HEK293 (cell line): ENCODE measurements around the gene TYW5.

ENCODE experiments used
- CTCF ChIA-PET: fragments of 350-600 bp; formaldehyde crosslinking; extraction: SDS; loops from one replicate; lab custom pipeline; 2021; ENCODE audit warnings: antibody characterized with exemption; lab: Yijun Ruan, JAX
- POLR2A ChIA-PET: fragments of 300-600 bp; formaldehyde crosslinking; extraction: SDS; loops from one replicate; lab custom pipeline; 2020; ENCODE audit warnings: antibody characterized with exemption, inconsistent platforms; lab: Yijun Ruan, JAX
- H3K27ac ChIP-seq: fragments of 200-500 bp; sonication (Bioruptor generic); 2 replicates; pipeline ENCODE4 v1.5.1; 2014; ENCODE audit warnings: low read depth, low read length, control low read depth, inconsistent platforms; ENCODE audit errors: extremely low read depth
- H3K36me3 ChIP-seq, 2 experiments: fragments of 200-500 bp in 1 of 2; sonication (Bioruptor generic) in 1 of 2; 1 replicate in 1 of 2; 2 replicates in 1 of 2; pipeline ENCODE4 v1.5.1; 2014 to 2017; ENCODE audit warnings: inconsistent platforms in 2 of 2, low read length in 2 of 2; ENCODE audit not compliant: control insufficient read depth in 2 of 2, insufficient read depth in 1 of 2
- H3K4me1 ChIP-seq: fragments of 200-500 bp; sonication (Bioruptor generic); 2 replicates; pipeline ENCODE4 v1.5.1; 2014; ENCODE audit warnings: mild to moderate bottlenecking, low read length, inconsistent platforms; ENCODE audit not compliant: control insufficient read depth, insufficient read depth
- H3K4me3 ChIP-seq: 2 replicates; pipeline ENCODE4 v1.5.1; 2011; ENCODE audit warnings: low read depth, mild to moderate bottlenecking, control low read depth, low read length, moderate library complexity
- H3K9me3 ChIP-seq: fragments of 200-500 bp; sonication (Bioruptor generic); 2 replicates; pipeline ENCODE4 v1.5.1; 2014; ENCODE audit warnings: low read depth, low read length, inconsistent platforms; ENCODE audit not compliant: control insufficient read depth, insufficient read depth
- GFI1B ChIP-seq: fragments of 450-650 bp; formaldehyde crosslinking; IDR thresholded peaks from 2 replicates; pipeline ENCODE4 v1.5.1; 2016; ENCODE audit warnings: missing biosample characterization, missing genetic modification characterization
- GLI4 ChIP-seq: fragments of 450-650 bp; formaldehyde crosslinking; IDR thresholded peaks from 2 replicates; pipeline ENCODE4 v1.5.1; 2016; ENCODE audit warnings: missing biosample characterization, missing genetic modification characterization
- KLF9 ChIP-seq: fragments of 450-650 bp; formaldehyde crosslinking; IDR thresholded peaks from 2 replicates; pipeline ENCODE4 v1.5.1; 2016; ENCODE audit warnings: missing biosample characterization, missing genetic modification characterization, low read depth
- PRDM1 ChIP-seq: fragments of 450-650 bp; formaldehyde crosslinking; IDR thresholded peaks from 2 replicates; pipeline ENCODE4; 2016; ENCODE audit warnings: missing biosample characterization, missing genetic modification characterization
- REPIN1 ChIP-seq: fragments of 450-650 bp; formaldehyde crosslinking; IDR thresholded peaks from 2 replicates; pipeline ENCODE4 v1.5.1; 2017; ENCODE audit warnings: missing biosample characterization, missing genetic modification characterization, low read depth
- ZBTB17 ChIP-seq: fragments of 450-650 bp; formaldehyde crosslinking; IDR thresholded peaks from 2 replicates; pipeline ENCODE4 v1.5.1; 2016; ENCODE audit warnings: missing biosample characterization, missing genetic modification characterization
- ZEB2 ChIP-seq: fragments of 450-650 bp; formaldehyde crosslinking; IDR thresholded peaks from 2 replicates; pipeline ENCODE4 v1.5.1; 2016; ENCODE audit warnings: missing biosample characterization, missing genetic modification characterization
- ZFP69B ChIP-seq: fragments of 450-650 bp; formaldehyde crosslinking; IDR thresholded peaks from 2 replicates; pipeline ENCODE4 v1.5.1; 2016; ENCODE audit warnings: missing biosample characterization, missing genetic modification characterization
- ZIC2 ChIP-seq: fragments of 450-650 bp; formaldehyde crosslinking; IDR thresholded peaks from 2 replicates; pipeline ENCODE4 v1.5.1; 2016; ENCODE audit warnings: missing biosample characterization, missing genetic modification characterization
- ZNF133 ChIP-seq: fragments of 450-650 bp; formaldehyde crosslinking; IDR thresholded peaks from 2 replicates; pipeline ENCODE4 v1.5.1; 2016; ENCODE audit warnings: missing biosample characterization, missing genetic modification characterization
- ZNF157 ChIP-seq: fragments of 450-650 bp; formaldehyde crosslinking; IDR thresholded peaks from 2 replicates; pipeline ENCODE4 v1.5.1; 2016; ENCODE audit warnings: missing biosample characterization, missing genetic modification characterization
- ZNF24 ChIP-seq: fragments of 450-650 bp; formaldehyde crosslinking; IDR thresholded peaks from 2 replicates; pipeline ENCODE4 v1.5.1; 2016; ENCODE audit warnings: missing biosample characterization, missing genetic modification characterization
- ZNF416 ChIP-seq: fragments of 450-650 bp; formaldehyde crosslinking; IDR thresholded peaks from 2 replicates; pipeline ENCODE4 v1.5.1; 2016; ENCODE audit warnings: missing biosample characterization, missing genetic modification characterization
- ZNF510 ChIP-seq: fragments of 450-650 bp; formaldehyde crosslinking; IDR thresholded peaks from 2 replicates; pipeline ENCODE4 v1.5.1; 2018; ENCODE audit warnings: mild to moderate bottlenecking, missing genetic modification characterization, missing biosample characterization; ENCODE audit not compliant: insufficient replicate concordance
- ZNF654 ChIP-seq: fragments of 450-650 bp; formaldehyde crosslinking; IDR thresholded peaks from 2 replicates; pipeline ENCODE4 v1.5.1; 2016; ENCODE audit warnings: low read depth, missing biosample characterization, missing genetic modification characterization
- ZNF660 ChIP-seq: fragments of 450-650 bp; IDR thresholded peaks from 2 replicates; pipeline ENCODE4 v1.5.1; 2018; ENCODE audit warnings: missing biosample characterization, mild to moderate bottlenecking, missing genetic modification characterization
- ZNF701 ChIP-seq: fragments of 450-650 bp; formaldehyde crosslinking; IDR thresholded peaks from 2 replicates; pipeline ENCODE4 v1.5.1; 2016; ENCODE audit warnings: missing biosample characterization, missing genetic modification characterization
- ZNF785 ChIP-seq: fragments of 450-650 bp; formaldehyde crosslinking; IDR thresholded peaks from 2 replicates; pipeline ENCODE4 v1.5.1; 2016; ENCODE audit warnings: missing biosample characterization, missing genetic modification characterization
- TF ChIP-seq, protein P1 (sequence below): fragments of 450-650 bp; IDR thresholded peaks from 2 replicates; pipeline ENCODE4 v1.5.1; 2018; ENCODE audit warnings: missing biosample characterization, mild to moderate bottlenecking, missing genetic modification characterization
- TF ChIP-seq, protein P2 (sequence below): fragments of 450-650 bp; formaldehyde crosslinking; IDR thresholded peaks from 2 replicates; pipeline ENCODE4 v1.5.1; 2016; ENCODE audit warnings: missing biosample characterization, missing genetic modification characterization
- TF ChIP-seq, protein P3 (sequence below): fragments of 450-650 bp; formaldehyde crosslinking; IDR thresholded peaks from 2 replicates; pipeline ENCODE4 v1.5.1; 2016; ENCODE audit warnings: missing biosample characterization, missing genetic modification characterization
- TF ChIP-seq, protein P4 (sequence below): fragments of 450-650 bp; IDR thresholded peaks from 2 replicates; pipeline ENCODE4 v1.5.1; 2018; ENCODE audit warnings: missing biosample characterization, missing genetic modification characterization
- TF ChIP-seq, protein P5 (sequence below): fragments of 450-650 bp; formaldehyde crosslinking; IDR thresholded peaks from 2 replicates; pipeline ENCODE4 v1.5.1; 2016; ENCODE audit warnings: missing biosample characterization, missing genetic modification characterization

The TYW5 gene

DNA sequence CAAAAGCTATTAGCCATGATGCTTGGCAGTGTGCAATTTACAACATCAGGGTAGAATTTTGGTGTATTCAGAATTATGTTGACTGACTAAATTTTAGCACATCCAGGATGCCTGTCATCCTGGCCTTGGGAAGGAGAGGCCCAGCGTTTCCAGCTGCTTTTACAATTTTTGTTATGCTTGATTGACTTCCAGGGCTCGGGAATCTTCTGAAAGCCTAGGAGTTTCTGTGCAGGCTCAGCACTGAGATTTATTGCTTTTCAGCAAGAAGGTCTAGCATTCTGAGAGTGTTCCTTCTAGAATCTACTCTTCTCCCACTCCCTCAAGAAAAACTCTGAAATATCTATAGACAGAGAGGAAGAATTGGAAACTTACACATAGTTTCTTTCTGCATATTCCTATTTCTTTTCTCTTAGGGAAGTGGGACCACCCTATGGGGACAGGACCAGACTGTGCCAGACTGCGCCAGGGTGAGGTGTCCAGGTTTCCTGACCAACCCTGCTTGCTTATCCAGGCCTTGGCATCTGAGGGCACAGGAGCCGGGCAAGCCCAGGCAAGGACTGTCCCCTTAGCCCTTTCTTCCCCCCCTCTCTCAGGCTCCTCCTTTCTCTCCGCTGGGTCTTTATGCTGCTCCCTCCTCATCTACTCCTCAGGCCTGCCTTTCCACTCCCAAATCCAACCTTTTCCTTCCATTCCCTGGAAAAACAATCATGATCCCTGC is 27.0 kb upstream of the TYW5 start:
- peaks cover 2% of the 10 kb centered on the region for H3K4me1 ChIP-seq
- no peak overlapping the region for H3K27ac ChIP-seq
- H3K4me3 ChIP-seq = no peak overlapping the region
- TF ChIP-seq, protein P1, sequence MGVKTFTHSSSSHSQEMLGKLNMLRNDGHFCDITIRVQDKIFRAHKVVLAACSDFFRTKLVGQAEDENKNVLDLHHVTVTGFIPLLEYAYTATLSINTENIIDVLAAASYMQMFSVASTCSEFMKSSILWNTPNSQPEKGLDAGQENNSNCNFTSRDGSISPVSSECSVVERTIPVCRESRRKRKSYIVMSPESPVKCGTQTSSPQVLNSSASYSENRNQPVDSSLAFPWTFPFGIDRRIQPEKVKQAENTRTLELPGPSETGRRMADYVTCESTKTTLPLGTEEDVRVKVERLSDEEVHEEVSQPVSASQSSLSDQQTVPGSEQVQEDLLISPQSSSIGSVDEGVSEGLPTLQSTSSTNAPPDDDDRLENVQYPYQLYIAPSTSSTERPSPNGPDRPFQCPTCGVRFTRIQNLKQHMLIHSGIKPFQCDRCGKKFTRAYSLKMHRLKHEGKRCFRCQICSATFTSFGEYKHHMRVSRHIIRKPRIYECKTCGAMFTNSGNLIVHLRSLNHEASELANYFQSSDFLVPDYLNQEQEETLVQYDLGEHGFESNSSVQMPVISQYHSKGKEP (tag by site-specific recombination) = no peak
- TF ChIP-seq, protein P2, sequence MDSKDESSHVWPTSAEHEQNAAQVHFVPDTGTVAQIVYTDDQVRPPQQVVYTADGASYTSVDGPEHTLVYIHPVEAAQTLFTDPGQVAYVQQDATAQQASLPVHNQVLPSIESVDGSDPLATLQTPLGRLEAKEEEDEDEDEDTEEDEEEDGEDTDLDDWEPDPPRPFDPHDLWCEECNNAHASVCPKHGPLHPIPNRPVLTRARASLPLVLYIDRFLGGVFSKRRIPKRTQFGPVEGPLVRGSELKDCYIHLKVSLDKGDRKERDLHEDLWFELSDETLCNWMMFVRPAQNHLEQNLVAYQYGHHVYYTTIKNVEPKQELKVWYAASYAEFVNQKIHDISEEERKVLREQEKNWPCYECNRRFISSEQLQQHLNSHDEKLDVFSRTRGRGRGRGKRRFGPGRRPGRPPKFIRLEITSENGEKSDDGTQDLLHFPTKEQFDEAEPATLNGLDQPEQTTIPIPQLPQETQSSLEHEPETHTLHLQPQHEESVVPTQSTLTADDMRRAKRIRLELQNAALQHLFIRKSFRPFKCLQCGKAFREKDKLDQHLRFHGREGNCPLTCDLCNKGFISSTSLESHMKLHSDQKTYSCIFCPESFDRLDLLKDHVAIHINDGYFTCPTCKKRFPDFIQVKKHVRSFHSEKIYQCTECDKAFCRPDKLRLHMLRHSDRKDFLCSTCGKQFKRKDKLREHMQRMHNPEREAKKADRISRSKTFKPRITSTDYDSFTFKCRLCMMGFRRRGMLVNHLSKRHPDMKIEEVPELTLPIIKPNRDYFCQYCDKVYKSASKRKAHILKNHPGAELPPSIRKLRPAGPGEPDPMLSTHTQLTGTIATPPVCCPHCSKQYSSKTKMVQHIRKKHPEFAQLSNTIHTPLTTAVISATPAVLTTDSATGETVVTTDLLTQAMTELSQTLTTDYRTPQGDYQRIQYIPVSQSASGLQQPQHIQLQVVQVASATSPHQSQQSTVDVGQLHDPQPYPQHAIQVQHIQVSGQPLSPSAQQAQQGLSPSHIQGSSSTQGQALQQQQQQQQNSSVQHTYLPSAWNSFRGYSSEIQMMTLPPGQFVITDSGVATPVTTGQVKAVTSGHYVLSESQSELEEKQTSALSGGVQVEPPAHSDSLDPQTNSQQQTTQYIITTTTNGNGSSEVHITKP (tag by site-specific recombination) = no peak
- TF ChIP-seq, all 188 proteins: peak for 0
- H3K9me3 ChIP-seq = no peaks in the 10 kb centered on the region
- POLR2A ChIA-PET = no interaction called here
- CTCF ChIA-PET = interaction anchor here (0.6 to 0.8 kb wide), 3 partner anchors 489 to 1223 kb away, joined by 3 to 4 read pairs (median 3); no protein-coding TSS in a partner anchor
- H3K36me3 ChIP-seq = no peaks in the 10 kb centered on the region

DNA sequence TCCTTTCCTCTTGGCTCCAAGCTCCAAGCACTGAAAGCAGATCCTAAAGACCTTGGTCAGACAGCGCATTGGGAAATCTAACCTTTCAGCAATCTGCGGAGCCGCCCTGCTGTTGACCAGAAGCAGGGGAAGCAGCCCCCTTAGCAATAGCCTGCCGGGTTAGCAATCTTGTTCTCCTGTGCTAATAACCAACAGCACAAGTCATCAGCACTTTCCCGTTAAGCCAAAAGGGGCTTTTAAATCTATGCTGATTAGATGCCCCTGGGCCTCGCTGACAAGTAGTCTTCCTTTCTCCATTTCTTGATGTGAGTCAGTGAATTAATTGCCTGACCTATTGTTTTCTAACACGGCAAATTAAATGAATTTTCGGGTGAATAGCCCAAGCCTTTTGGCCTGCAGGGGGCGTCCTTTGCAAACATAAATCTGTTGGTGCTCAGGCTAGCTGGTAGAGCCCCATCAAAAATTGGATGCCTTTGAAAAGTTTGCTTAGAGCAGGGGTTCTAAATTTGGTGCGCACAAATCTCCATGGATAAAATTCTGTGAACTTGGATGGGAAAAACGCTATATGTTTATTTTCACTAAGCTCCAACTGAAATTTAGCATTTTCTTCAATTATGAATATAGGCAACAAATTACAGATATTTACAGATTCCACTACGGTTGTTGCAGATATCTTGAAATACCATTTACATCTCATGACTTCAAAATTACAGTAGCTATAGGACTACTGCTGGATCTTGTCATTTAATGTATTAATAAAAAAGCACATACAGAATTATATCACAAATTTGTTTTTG is 24.7 kb upstream of the TYW5 start:
- Histone ChIP-seq H3K36me3 (no peaks in the 10 kb centered on the region; a peak in 1 of 3 replicates), H3K27ac (no peak overlapping the region)
- no peak for TF ChIP-seq REPIN1 (tag by site-specific recombination)
- no peak for TF ChIP-seq ZNF785 (tag by site-specific recombination)
- TF ChIP-seq ZNF157 (tag by site-specific recombination) = no peak
- TF ChIP-seq ZNF133 = no peak
- 0 out of 2 replicates have a peak, but pooled peaks have one; percentile 28 for TF ChIP-seq ZBTB17 (tag by site-specific recombination)
- TF ChIP-seq GFI1B (tag by site-specific recombination) = no peak
- TF ChIP-seq, protein P3, sequence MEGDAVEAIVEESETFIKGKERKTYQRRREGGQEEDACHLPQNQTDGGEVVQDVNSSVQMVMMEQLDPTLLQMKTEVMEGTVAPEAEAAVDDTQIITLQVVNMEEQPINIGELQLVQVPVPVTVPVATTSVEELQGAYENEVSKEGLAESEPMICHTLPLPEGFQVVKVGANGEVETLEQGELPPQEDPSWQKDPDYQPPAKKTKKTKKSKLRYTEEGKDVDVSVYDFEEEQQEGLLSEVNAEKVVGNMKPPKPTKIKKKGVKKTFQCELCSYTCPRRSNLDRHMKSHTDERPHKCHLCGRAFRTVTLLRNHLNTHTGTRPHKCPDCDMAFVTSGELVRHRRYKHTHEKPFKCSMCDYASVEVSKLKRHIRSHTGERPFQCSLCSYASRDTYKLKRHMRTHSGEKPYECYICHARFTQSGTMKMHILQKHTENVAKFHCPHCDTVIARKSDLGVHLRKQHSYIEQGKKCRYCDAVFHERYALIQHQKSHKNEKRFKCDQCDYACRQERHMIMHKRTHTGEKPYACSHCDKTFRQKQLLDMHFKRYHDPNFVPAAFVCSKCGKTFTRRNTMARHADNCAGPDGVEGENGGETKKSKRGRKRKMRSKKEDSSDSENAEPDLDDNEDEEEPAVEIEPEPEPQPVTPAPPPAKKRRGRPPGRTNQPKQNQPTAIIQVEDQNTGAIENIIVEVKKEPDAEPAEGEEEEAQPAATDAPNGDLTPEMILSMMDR (tag by site-specific recombination) = peak; percentile 69
- TF ChIP-seq ZNF416 (tag by site-specific recombination) = no peak
- TF ChIP-seq KLF9 (tag by site-specific recombination) = no peak
- TF ChIP-seq, protein P4, sequence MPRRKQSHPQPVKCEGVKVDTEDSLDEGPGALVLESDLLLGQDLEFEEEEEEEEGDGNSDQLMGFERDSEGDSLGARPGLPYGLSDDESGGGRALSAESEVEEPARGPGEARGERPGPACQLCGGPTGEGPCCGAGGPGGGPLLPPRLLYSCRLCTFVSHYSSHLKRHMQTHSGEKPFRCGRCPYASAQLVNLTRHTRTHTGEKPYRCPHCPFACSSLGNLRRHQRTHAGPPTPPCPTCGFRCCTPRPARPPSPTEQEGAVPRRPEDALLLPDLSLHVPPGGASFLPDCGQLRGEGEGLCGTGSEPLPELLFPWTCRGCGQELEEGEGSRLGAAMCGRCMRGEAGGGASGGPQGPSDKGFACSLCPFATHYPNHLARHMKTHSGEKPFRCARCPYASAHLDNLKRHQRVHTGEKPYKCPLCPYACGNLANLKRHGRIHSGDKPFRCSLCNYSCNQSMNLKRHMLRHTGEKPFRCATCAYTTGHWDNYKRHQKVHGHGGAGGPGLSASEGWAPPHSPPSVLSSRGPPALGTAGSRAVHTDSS (tag by site-specific recombination) = no peak
- no peak for TF ChIP-seq ZEB2 (tag by site-specific recombination)
- TF ChIP-seq PRDM1 (tag by site-specific recombination) = 0 out of 2 replicates have a peak, but pooled peaks have one; percentile 26
- peak; percentile 71 for TF ChIP-seq ZNF654 (tag by site-specific recombination)
- TF ChIP-seq, protein P5, sequence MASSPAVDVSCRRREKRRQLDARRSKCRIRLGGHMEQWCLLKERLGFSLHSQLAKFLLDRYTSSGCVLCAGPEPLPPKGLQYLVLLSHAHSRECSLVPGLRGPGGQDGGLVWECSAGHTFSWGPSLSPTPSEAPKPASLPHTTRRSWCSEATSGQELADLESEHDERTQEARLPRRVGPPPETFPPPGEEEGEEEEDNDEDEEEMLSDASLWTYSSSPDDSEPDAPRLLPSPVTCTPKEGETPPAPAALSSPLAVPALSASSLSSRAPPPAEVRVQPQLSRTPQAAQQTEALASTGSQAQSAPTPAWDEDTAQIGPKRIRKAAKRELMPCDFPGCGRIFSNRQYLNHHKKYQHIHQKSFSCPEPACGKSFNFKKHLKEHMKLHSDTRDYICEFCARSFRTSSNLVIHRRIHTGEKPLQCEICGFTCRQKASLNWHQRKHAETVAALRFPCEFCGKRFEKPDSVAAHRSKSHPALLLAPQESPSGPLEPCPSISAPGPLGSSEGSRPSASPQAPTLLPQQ (tag by site-specific recombination) = no peak
- no peak for TF ChIP-seq ZNF701 (tag by site-specific recombination)
- 0 out of 2 replicates have a peak, but pooled peaks have one; percentile 32 for TF ChIP-seq ZNF660 (tag by site-specific recombination)
- no peak for TF ChIP-seq ZNF24 (tag by site-specific recombination)
- no peak for TF ChIP-seq ZNF510 (tag by site-specific recombination)
- TF ChIP-seq ZIC2 (tag by site-specific recombination) = no peak
- no peak for TF ChIP-seq GLI4
- TF ChIP-seq ZFP69B (tag by site-specific recombination) = no peak
- TF ChIP-seq, all 188 proteins: peak for 5
- H3K4me3 ChIP-seq = no peak overlapping the region
- H3K4me1 ChIP-seq = no peaks in the 10 kb centered on the region; the same call in 1 of the 2 replicates
- ChIA-PET POLR2A (no interaction called here), CTCF (interaction anchor here (0.6 to 2.7 kb wide), 20 partner anchors 10 to 756 kb away, joined by 3 to 45 read pairs (median 3); no protein-coding TSS in a partner anchor)
- no peaks in the 10 kb centered on the region for H3K9me3 ChIP-seq
